GM21447 (cell line): ENCODE data around the gene KRTAP10-4.
"Not testable (repeated sequence)": the region's sequence is repeated elsewhere in the genome, so short reads cannot be mapped to it uniquely, and the experiment has no call there.

Experiments used
- ATAC-seq: cut with Tn5 transposase; IDR thresholded peaks from one replicate; pipeline ENCODE4 v1.9.1; 2021; ENCODE audit not compliant: unreplicated experiment

KRTAP10-4 gene

GRCh38 chr21:44573630-44574456, at the start of gene KRTAP10-4:
Gene KRTAP10-4 (plus strand): TSS chr21:44573729. CDS start chr21:44573759, 30 bp downstream.
- not testable (repeated sequence) for ATAC-seq

DNA sequence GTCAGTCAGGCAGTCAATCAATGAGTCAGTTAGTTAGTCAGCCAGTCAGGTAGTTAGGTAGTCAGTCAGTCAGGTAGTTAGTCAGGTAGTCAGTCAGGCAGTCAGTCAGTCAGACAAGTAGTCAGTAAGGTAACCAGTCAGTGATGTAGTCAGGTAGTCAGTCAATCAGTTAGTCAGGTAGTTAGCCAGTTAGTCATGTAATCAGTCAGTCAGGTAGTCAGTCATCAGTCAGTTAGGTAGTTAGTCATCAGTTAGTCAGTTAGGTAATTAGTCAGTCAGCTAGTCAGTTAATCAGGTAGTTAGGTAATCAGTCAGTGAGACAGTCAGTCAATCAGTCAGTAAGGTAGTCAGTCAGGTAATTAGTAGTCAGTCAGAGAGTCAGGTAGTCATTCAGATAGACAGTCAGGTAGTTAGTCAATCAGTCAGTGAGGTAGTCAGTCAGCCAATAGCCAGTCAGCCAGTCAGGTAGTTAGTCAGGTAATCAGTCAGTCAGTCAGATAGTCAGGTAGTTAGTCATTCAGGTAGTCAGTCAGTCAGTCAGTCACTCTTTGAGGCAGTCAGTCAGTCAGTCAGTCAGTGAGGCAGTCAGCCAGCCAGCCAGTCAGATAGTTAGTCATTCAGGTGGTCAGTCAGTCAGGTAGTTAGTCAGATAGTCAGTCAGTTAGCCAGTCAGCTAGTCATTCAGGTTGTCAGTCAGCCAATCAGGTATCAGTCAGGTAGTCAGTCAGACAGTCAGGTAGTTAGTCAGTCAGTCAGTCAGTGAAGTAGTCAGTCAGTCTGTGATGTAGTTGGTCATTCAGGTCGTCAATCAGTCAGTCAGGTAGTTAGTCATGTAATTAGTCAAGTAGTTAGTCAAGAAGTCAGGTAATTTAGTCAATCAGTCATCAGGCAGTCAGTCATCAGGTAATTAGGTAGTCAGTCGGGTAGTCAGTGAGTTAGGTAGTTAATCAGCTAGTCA, 48.8 kb upstream of the KRTAP10-4 start:
- no peak for ATAC-seq

DNA sequence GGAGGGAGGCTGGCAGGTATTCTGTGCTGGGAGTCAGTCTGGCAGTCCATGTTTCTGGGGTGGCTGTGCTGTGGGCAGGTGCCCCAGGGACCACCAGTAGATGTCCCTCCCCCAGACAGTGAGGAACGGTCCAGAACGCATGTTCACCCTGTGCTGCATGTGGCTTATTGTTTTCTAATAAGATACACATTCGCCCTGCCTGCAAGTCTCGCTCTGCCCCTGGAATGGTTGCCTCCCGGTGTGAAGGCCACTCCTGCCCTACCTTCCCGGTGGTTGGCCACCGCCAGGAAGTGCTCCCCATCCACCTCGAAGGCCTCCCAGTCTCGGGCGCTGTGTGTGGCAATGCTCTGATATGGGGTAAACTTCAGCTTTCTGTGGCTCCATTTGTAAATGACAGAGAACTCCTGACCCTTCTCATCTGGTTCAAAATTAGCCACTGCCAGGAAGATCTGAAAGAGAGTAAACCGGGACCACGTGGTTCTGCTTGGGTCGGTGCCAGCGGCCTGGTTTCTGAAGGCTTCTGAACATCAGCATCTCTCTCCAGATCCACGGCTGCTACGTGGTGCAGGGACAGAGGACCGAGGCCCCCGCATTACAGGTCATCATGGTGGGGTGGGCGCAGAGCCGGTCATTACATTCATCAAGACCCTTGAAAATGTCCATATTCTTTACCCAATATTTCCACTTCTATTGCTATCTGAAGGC, 48.0 kb upstream of the KRTAP10-4 start:
- ATAC-seq, result no peak

GRCh38 chr21:44526096-44526997, 47.2 kb upstream of the KRTAP10-4 start:
- ATAC-seq, result no peak

DNA sequence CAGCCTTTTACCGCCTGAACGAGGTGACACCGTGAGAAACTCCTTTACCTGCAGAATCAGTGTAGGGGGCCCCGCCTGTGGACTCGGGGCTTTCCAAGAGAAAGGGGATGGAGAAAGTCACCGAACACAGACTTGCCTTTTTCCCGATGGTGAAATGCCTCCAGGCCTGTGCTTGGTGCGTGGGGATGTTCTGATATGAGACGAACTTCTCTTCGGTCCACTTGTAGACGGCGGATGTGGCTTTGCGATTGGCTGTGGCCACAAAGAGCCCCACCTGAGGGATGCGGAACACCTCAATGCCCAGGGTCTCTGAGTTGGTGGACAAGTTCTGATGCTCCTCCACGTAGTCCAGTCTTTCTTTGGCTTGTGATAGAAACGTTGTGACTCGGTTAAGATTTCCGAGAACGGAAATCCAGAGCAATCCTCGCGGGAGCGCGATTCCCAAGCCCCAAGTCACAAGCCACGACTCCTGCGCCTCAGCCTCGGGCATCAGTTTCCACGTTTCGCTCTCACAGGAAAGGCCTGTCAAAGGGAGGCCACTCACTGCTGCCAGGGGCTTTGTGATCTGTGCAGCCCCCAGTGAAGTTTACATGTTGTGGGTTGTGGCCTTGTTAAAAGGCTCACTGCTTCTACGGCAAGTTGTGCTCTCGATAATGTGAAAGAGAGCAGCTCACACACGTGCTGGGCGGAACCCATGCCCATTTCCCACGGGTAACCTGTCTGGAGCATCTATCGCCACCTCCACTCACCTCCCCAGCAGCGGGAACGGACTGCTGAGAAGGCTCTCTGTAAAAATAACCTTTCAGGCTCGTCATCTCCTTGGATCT, 46.2 kb upstream of the KRTAP10-4 start:
- no peak for ATAC-seq

DNA sequence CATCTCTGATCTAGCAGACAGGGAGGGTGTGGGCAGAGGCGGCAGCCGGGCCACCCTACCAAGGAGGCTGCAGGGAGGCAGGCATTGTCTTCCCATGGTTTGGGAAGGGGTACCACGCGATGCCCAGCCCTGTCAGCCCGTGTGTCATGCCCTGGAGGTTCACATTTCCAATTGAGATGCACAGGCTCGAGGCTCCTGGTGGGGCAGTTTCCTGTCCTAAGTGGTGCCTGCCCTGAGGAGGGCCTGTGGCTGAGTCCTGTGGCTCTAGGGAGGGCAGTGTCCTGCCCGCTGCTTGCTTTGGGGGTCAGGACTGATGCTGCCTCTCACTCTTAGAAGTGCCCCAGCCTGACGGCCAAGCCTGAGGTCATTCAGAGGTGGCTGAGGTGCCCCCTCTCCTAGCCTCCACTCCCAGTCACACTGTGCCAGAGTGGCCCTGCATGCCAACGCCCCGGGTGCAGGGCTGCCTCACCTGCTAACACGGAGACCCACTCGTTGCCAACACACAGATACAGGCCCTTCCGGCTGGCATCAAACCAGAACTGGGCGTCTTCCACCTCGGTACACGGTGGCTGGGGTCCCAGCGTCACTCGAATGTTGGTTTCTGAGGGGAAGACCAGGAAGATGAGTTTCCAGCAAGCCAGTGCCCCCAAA, 45.4 kb upstream of the KRTAP10-4 start:
- ATAC-seq, result no peak

- no peak for ATAC-seq
Observed at GRCh38 chr21:44528634-44528995, 44.9 kb upstream of the KRTAP10-4 start.

DNA sequence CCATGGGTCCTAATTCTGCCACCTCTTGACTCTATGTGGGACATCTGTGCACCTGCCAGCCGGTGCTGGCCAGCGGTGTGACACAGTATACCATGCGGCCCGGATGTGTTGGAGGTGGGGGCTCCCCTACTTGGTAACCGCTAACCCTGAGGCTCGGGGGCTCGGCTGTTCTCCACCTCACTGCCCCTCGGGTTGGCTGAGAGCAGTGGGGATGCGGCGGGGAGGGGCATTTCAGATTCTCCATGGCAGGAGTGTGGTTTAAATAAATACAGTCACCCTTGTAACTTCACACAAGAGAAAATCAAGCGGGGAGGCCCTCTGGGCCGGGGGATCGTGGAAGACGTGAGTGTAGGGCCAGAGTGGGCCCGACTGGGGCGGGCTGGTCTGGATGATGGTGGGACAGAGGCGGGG, 44.5 kb upstream of the KRTAP10-4 start:
- no peak for ATAC-seq

- no peak for ATAC-seq
Observed at GRCh38 chr21:44529503-44530125, 43.9 kb upstream of the KRTAP10-4 start.

DNA sequence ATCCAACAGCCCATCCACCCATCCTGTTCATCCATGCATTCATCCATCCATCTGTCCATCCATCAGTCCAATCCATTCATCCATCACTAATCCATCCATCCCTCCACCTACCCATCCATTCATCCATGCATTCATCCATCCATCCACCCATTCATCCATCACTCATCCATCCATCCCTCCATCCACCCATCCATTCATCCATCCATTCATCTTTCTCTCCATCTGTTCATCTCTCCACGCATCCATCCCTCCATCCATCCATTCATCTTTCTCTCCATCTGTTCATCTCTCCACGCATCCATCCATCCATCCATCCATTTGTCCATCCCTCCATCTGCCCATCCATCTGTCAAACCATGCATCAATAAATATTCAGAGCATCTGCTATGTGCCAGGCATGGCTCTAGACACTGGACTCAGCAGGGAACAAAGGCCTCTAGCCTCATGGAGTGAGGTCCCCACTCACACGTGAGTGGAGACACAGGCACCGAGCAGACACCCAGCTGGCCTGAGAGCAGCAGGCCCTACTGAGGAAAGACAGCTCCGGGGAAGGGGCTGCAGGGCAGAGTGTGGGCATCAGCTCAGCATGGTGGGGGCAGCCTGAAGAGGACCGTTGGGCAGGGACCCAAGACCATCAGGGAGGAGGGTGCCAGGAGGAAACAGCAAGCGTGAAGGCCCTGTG, 43.2 kb upstream of the KRTAP10-4 start:
- no peak for ATAC-seq

- ATAC-seq, result no peak
Observed at GRCh38 chr21:44530903-44531605, 42.5 kb upstream of the KRTAP10-4 start.

- ATAC-seq, result no peak
Observed at GRCh38 chr21:44531606-44532564, 41.6 kb upstream of the KRTAP10-4 start.

- ATAC-seq, result no peak
Observed at GRCh38 chr21:44532712-44533111, 40.8 kb upstream of the KRTAP10-4 start.

DNA sequence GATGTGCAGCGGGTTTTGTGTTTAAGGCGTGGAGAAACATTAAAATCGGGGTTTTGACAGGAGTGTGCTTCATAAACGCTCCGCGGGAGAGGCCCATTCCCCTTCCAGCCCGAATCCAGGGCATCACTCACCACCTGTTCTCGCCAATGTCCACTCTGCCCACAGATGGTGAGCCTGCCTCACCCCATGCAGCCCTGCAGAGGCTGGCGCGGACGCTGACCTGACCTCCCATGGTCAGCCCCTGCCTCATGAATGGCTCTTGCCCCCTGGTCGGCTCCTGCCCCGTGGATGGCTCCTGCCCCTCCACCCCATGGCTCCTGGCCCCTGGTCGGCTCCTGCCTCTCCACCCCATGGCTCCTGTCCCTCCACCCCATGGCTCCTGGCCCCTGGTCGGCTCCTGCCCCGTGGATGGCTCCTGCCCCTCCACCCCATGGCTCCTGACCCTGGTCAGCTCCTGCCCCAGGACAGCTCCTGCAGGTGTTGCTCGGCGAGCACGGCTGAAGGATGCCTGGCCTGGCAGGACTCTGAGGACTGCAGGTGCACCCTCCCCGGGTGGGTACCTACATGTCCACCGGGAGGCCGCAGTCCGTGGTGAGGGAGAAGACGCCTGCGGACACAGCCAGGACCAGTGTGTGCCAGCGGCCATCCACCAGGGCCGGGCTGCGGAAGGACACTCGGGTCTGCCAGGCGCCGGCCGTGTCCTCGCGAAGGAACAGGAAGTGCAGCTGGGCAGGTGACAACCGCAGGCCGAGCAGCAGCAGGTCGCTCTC, 40.2 kb upstream of the KRTAP10-4 start:
- no peak for ATAC-seq

GRCh38 chr21:44533891-44534627, 39.5 kb upstream of the KRTAP10-4 start:
- ATAC-seq, result no peak
